PC-9 (cell line): Measurements from ENCODE around the gene AP5B1.

ENCODE experiments used
- EZH2 ChIP-seq: fragments of 200-600 bp; sonication (generic); IDR thresholded peaks from 2 replicates; pipeline ENCODE4 v1.8.0; 2017; ENCODE audit warnings: antibody characterized with exemption, low read depth
- TF ChIP-seq, protein P1 (sequence below): fragments of 200-600 bp; sonication (generic); conservative IDR thresholded peaks from 2 replicates; pipeline ENCODE4 v1.6.1; 2017; ENCODE audit warnings: mixed run types, antibody characterized with exemption, mild to moderate bottlenecking, moderate library complexity

DNA sequence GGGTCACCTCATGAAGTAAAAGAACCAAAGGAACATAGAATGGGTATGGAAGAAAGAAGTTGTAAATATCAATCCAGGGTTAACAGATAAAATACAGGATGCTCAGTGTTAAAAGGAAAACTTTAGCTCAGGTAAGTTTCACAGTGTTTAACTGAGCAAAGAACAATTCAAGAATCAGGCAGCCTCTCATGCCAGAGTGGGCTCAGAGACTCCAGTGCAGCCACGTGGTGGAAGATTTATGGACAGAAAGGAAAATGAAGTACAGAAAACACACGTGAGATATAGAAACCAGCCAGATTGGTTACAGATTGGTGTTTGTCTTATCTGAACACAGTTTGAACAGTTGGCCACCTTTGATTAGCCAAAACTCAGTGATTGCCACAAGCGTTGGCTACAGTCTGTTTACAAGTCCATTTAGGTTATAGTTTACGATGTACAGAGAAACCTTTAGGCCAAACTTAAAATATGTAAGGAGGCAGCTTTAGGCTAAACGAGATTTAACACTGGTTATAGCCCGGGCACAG lies 9.1 kb downstream of the AP5B1 start:
- TF ChIP-seq, protein P1, sequence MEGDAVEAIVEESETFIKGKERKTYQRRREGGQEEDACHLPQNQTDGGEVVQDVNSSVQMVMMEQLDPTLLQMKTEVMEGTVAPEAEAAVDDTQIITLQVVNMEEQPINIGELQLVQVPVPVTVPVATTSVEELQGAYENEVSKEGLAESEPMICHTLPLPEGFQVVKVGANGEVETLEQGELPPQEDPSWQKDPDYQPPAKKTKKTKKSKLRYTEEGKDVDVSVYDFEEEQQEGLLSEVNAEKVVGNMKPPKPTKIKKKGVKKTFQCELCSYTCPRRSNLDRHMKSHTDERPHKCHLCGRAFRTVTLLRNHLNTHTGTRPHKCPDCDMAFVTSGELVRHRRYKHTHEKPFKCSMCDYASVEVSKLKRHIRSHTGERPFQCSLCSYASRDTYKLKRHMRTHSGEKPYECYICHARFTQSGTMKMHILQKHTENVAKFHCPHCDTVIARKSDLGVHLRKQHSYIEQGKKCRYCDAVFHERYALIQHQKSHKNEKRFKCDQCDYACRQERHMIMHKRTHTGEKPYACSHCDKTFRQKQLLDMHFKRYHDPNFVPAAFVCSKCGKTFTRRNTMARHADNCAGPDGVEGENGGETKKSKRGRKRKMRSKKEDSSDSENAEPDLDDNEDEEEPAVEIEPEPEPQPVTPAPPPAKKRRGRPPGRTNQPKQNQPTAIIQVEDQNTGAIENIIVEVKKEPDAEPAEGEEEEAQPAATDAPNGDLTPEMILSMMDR: no peak
- no peak for TF ChIP-seq EZH2
